OCI-M2 (cell line): ENCODE data around the gene PLEKHD1.

Source experiments
- DNase-seq: peaks from one replicate; lab custom pipeline; 2025; ENCODE audit not compliant: unreplicated experiment; lab: John Stamatoyannopoulos, UW

The PLEKHD1 gene

DNA sequence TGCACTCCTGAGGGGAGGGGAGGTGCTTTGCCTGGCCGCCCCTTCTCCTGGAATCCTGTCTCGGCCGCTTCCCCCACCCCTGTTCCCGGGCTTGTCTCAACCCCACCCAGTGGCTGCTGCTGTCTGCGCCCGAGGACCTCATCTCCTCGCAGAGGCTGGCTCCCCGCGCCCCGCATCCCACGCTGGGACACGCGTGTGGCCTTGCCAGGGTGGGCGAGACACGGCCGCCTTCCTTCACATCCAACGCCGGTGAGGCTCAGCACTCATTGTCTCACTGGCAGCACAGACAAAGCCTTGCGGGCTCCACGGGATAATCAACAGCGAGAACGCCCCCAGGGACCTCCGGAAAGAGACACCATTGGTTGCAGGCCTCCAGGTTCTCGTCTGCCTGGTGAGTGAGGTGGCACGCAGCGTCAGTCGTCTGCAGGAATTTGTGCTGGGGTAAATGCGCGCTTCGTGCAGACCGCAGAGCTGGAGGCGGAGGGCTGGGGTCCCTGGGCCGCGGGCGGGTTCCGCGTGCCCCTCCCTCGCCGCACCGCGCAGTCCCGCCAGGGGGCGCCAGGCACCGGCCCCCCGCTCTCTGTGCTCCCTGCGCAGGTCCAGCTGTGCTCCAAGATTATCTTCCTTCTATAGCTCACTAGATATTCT is 63.3 kb downstream of the PLEKHD1 start:
- DNase-seq = no peak

DNA sequence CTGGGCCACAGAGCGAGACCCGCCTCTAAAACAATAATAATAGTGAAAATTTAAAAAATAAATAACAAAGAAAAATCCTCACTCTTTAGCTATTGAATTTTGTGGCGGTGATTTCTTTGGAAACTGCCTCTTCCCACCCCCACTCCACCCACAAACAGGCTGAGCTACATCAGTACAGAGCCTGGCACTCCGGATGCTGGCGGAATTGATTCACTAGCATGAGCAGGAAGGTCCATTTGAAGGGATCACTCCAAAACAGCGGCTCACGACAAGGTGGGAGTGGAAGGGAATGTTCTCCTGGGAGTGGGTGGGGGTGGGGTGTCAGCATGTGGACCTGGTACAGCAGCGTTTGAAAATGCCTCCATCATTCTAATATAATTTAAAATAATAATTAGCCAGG is 64.0 kb downstream of the PLEKHD1 start:
- no peak for DNase-seq

DNA sequence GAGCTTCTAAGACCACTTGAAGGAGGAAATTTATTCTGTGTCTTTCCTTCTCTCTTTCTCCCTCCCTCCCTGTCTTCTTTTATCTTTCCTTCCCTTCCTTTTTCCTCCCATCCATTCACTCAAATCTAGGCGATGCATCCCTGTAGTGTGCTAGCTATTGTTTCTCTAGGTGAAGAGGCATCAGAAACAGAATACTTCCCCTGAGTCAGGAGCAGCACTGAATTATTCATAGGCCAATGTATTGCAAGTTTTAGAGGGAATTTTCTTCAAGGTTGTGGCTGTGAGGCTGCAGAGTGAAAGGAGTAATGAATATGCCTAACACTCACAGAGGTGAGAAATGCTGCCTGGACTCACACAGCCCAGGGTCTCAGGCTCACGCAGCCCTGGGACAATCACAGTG is 67.0 kb downstream of the PLEKHD1 start:
- DNase-seq = no peak

DNA sequence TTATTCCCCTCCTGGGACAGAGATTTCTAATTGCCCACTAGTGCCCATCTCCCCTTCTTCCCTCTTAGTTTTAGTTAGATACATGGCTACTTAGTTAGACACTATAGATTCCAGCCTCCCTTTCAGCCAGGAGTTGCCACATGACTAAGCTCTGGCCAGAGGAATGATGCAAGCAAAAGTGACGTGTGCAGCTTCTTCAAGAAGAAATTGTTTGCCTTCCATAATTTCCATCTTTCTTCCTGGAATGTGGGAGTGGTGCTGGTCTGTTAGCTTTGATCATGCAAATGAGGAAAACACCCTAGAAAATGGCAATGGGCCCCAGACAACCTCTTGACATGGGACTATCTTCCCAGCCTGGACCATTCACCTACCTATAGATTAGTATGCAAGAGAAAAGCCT is 68.7 kb downstream of the PLEKHD1 start:
- DNase-seq = no peak

DNA sequence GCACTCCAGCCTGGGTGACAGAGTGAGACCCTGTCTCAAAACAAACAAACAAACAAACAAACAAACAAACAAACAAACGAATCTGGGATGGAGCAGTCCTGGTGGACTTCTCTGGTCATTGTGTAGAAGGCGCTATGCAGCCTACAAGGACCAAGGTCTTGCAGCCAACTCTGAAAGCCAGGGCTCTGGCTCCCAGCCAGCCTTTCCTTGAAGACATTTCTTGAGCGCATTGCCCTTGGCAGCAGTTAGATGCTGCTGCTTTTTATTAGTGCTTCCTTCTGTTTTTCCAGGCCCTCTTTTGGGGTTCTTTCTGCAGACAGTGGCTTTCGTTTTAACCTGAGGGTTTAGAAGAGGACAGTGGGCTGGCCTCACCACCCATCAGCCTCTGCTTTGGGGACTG is 70.0 kb downstream of the PLEKHD1 start:
- no peak for DNase-seq

DNA sequence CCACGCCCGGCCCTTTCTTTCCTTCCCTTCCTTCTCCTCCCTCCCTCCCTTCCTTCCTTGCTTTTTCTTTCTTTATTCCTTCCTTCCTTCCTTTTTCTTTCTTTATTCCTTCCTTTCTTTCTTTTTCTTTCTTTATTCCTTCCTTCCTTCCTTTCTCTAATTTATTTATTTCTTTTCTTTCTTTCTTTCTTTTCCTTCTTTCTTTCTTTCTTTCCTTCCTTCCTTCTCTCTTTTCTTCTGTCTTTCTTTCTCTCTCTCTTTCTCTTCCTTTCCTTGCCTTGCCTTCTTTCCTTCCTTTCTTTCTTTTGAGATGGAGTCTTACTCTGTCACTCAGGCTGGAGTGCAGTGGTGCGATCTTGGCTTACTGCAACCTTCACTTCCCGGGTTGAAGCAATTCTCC is 74.2 kb downstream of the PLEKHD1 start:
- DNase-seq = no peak

DNA sequence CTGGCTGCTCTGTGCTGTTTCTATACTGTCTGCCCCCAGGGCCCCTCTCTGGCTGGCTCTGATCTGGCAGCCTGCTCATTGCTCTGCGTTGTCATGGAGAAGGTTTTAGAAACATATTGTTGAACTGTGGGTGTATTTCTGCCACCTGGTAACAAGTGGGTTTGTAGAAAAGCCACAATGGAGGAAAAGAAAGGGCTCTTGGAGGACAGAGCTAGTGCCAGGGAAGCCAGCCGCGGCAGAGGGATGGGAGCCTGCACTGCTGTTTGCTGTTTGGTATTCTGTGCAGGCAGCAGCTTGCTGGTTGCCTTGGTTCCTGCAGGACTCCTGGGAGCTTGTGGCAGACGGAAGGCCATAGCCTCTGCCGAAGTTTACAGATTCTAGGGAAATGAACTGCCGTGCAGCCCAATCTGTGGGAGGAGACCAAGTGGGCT is 75.1 kb downstream of the PLEKHD1 start:
- DNase-seq = no peak

DNA sequence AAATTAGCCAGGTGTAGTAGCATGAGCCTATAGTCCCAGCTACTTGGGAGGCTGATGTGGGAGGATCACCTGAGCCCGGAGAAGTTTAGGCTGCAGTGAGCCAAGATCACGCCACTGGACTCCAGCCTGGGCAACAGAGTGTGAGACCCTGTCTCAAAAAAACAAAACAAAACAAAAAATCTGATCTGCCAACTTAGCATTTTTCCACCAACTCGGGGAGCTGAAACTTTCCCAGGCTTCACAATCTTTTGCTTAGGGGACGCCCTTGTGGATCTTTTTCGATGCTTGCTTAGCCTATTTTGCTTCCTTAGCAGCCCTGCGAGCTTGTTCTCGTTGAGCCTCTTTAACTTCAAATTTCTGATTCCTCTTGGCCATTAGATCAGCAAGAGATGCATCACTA is 76.3 kb downstream of the PLEKHD1 start:
- no peak for DNase-seq

DNA sequence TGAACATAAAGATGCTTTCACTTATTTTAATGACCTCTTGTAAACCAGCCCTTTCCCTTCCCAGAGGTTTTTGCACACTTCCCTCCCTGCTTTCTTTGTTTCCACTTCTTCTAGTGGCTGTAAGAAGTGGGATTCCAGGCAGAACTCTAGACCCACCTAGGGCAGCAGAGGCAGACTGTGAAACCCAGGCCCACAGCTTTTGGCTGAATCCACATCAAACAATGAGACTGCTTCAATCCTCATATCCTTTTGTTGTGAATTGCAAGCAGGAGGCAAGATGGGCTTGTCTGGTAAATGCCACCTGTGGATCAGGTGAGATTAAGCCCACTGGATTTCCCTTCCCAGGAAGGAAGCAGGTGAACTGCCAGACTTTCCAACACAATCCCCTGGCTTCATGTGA is 77.4 kb downstream of the PLEKHD1 start:
- no peak for DNase-seq

DNA sequence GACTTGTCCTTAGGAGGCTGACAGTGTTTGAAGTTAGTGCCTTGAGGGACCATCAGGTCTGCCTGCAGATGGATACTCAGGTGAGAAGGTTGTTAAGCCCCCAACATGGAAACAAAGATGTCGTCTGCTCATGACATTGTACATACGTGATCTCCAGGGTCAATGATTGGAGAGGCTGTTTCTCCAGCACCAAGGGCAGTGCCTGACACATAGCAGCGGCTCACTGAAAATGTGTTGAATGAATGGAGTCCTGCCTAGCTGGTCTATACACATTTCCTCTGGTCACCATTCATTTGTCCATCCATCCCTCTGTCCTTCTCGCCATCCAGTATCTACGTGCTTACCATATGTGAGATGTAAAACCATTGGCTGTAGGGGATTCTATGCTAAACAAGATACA is 83.0 kb downstream of the PLEKHD1 start:
- no peak for DNase-seq

DNA sequence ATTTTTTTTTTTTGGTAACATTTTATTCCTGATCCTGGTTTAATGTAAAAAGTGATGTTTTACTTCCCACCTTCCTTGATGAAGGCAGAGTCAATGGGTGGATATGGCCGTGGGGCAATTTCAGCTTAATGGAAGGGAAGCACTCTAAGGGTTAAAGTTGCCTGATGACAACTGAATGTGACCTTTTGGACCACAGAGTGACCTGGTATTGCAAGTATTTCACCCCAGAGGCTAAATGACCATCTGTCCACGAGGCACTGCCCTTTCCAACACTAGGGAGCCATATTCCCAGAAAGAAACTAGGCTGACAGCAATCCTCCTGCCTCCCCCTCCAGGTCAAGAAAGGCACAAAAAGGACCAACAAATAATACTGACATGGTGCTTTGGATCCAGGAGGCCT is 85.3 kb downstream of the PLEKHD1 start:
- DNase-seq = no peak

DNA sequence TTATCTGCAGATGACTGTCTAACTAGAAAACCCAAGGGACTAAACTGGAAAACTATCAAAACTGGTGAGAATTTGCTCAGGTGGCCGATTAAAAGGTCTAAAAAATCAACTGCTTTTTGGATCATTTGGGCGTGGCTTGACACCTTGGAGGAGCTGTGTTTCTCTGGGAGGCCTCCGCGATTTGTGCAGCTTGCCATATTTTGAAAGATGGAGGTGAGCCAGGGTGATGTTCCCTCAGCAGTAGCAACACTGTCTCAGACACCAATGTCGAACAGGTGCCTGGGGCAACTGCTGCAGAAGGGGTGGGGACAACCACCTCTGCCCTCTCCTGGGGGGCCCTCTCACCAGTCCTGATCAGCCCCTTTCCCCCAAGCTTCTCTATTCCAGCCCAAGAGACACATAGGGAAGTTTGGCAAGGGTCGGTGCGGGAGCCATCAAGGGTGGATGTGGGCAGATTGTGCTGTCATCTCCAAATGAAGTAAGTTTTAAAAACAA is 86.4 kb downstream of the PLEKHD1 start:
- no peak for DNase-seq

DNA sequence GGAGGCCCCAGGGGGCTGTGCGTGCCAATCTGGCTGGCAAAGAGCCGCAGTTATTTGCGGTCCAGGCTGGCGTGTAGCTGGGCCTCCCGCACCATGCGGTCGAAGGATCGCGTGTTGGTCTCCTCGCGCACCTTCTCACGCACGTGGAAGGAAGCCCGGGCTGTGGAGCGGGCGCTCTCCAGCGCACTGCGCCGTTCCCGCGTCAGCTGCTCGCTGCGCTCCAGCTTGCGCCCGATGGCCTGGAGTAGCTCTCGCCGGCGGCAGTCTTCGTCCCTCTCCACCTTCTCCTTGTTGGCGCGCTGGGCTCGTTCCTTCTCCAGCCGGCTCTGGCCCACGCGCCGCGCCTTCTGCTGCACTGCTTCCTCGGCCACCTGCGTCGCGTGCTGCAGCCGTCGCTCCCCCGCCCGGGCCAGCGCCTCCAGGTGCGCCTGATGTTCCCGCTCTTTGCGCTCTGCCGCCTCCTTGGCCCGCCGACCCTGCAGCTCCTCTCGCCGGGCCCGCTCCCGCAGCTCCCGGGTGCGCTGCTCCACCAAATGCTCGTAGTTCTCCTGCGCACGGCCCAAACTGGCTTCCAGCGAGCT is 87.0 kb downstream of the PLEKHD1 start:
- no peak for DNase-seq

DNA sequence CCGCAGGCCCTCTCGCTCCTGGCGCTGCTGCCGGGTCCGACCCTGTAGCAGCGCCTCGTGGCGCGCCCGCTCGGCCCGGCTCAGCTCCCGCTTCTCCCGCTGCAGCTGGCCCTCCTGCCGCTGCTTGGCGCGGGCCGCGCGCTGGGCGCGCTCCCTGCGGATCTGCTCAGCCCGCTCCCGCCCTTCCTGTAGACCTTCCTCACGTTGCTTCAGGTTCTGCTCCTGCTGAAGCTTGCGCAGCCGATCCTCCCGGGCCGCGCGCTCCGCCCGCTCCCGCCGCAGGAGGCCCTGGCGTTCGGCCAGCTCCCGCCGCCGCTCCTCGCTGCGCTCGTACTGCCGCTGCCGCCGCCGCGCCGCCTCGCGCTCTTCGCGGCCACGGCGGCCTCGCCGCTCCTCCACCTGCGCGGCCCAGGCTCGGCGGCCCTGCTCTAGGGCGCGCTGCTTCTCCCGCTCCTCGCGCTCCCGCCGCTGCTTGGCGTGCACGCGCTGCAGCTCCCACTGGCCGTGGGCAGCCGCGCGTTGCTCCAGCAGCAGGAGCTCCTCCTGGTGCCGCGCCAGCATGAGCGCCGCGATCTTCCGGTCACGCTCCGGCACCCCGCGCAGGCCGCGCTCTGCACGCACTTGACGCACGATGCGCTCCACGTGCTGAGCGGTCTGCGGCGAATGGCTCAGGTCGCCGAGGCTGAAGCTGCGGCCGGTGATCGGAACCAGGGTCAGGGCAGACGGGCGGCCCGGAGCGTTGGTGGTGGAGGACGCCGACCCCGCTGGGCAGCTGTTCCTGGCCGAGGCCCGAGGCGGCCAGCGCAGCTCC is 87.7 kb downstream of the PLEKHD1 start:
- no peak for DNase-seq

DNA sequence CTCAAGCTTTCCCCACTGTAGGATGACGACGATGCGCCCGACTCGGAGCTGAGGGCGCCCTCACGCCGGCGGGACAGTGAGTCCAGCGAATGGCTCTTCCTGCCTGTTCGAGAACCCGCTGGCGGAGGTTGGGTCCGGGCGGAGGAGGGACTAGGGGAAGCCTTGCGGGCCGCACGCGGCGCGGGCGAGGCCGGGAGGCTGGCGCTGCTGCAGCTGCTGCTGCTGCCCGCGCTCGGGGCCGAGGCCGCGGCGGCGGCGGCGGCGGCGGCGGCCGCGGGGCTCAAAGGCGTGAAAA is 88.3 kb downstream of the PLEKHD1 start:
- DNase-seq = no peak

DNA sequence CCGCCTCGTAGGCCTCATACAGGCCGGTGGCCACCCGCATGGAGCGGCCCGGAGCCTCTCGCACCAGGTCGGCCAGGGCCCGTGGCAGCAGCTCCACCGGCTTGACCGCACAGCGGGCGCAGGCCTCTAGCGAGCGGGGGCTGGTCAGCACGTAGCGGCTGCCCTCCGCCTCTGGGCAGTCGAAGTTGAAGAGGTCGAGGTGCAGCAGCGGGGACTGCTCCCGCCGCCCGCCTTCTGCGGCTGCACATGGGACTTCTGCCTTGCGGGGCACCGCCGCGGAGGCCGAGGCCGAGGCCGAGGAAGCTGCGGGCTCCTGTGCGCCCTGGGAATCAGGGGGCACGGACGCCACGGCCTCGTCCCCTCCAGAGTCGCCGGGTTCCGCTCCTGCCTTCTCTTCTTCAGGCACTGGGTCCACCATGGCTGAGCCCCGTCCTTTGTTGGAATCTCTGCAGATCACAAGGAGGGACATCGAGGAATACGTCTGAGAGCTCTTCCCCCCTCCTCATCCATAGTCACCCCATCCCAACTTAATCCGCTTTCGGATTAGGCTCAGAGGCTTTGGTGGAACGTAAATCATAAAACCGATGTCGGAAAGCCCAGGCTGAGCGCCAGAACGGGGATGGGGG is 88.8 kb downstream of the PLEKHD1 start:
- DNase-seq = no peak

DNA sequence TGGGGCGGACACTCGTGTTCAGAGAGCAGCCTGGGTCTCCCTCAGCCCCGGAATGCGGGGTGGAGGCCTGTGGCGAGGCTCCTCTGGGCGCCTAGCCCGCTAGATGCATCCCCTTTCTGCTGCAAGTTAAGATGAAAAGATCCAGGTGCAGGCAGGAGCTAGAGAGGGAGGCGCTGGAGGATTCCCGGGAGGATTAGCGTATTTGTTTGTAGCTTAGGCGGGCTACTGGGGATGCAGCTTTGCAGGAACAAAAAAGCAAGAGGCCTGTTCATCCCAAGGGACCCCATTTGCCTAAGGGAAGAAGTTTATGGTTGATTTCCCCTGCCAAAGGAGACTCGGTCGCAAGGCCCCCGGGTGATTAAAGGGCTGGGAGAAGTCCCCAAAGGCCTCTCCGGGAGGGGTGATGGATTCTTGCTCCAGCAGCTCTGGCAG is 89.3 kb downstream of the PLEKHD1 start:
- no peak for DNase-seq

DNA sequence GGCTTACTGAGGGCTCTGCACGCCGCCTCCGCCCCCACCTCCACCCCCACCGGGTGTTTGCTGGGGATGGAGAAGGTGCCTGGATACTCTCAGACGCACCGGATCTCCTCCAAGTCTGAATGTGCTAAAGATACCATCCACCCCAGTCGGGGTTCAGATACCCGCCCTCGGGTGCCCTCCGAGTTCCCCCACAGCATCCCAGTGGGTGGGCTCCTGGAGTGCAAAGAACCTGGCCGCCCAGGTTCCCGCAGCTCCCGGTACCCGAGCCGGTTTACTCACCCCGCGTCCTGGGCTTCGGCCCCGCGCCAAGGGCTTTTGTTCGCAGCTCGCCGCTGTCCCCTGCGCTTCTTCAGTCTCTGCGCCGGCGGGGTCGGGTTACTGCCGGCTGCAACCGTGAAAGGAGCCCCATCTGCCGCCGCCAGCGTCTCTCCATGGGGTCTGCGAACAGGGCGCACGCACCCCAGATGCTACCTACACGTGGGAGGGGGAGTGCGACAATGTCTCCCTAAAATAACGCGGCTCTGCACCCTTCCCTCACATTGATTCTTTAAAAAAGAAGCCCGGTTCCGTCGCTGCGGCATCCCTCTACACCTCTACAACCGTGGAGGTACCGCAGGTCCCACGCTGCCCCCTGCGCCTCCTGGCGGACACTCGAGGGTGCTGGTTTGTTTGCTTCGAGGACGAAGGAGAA is 89.9 kb downstream of the PLEKHD1 start, which contains the start of gene CCDC177:
CCDC177 (minus strand) TSS at position 609 of the 691 bp plus-strand sequence. CDS start 1,249 bp downstream, outside the sequence.
- DNase-seq = no peak

DNA sequence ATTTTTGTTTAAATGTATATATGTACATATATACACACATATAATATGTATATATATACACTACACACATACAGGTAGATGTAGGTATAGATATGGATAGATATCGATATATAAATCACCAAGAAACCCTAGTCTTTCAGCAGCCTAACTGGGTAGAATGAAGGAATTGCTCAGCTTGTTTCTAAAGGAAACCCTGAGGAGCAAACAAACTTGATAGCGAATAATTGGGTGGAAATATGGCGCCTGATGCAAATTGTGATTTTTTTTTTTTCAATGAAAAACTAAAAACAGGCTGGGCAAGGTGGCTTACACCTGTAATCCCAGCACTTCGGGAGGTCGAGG is 90.4 kb downstream of the PLEKHD1 start:
- DNase-seq = no peak

DNA sequence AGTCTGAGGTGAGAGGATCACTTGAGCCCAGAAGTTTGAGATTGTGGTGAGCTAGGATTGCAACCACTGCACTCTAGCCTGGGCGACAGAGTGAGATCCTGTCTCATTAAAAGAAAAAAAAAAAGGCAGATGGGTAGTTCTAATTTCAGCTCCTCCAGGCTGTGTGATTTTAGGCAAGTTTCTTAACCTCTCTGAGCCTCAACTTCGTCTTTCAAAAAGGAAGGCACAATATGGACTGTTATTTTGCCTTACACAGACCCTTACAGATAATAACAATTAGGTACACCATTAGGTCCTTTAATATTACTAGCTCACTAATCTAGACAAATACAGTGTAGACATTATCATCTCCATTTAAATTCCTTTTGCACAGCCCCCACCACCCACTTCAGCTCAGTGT is 94.9 kb downstream of the PLEKHD1 start:
- no peak for DNase-seq

DNA sequence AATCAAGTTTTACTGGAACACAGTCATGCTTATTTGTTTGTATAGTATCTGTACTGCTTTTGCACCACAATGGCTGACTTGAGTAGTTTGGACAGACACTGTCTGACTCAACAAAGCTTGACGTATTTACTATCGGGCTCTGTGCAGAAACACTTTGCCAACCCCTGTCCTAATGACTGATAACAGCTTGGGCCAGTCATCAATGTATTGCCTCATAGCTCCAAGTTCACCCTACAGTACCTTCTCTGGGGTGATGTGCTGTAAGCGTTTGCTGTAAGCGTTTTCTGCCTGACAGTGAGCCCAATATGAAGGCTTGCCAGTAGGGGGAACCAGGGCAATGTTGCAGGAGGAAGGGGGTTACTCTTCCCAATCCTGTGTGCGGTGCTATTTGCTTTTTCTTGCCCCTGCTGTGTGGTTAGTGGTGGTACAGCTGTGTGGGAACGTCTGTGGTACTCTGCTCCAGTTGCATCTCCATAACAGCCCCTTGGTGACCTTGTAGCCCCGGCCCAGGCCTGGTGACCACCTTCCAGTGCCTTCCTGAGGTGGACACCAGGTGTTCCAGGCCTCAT is 95.6 kb downstream of the PLEKHD1 start:
- no peak for DNase-seq
